GM23248 (cell line): ENCODE measurements around the gene TRAF3IP1. TPM values are rescaled to one million over a fixed set of nuclear protein-coding genes. Genes with fewer than 3 reads are reported as not detected.
A peak's percentile ranks its signal among the peaks of the same experiment; 100 is the strongest.

ENCODE experiments used
- DNase-seq: peaks from one replicate; pipeline ENCODE4 v3.0.0-alpha.2; 2015
- H2AFZ ChIP-seq: fragments of 200-600 bp; sonication (generic); 2 replicates; pipeline ENCODE4 v1.6.1; 2016; ENCODE audit warnings: antibody characterized with exemption
- H3F3A ChIP-seq: fragments of 200-600 bp; sonication (generic); 2 replicates; pipeline ENCODE4 v1.6.1; 2016; ENCODE audit warnings: mild to moderate bottlenecking, antibody characterized with exemption, mixed run types; ENCODE audit not compliant: insufficient read depth
- H3K27ac ChIP-seq: fragments of 200-600 bp; sonication (generic); 2 replicates; pipeline ENCODE4 v1.5.1; 2016; ENCODE audit warnings: mild to moderate bottlenecking
- H3K27me3 ChIP-seq: fragments of 200-600 bp; sonication (generic); replicated peaks from 2 replicates; pipeline ENCODE4 v1.6.1; 2016; ENCODE audit warnings: mild to moderate bottlenecking; ENCODE audit not compliant: insufficient read depth
- H3K36me3 ChIP-seq: fragments of 200-600 bp; sonication (generic); 2 replicates; pipeline ENCODE4 v1.6.1; 2016; ENCODE audit warnings: low read depth, mild to moderate bottlenecking
- H3K4me1 ChIP-seq: fragments of 200-600 bp; sonication (generic); 2 replicates; pipeline ENCODE4 v1.6.1; 2016; ENCODE audit warnings: mild to moderate bottlenecking; ENCODE audit not compliant: insufficient read depth
- H3K4me2 ChIP-seq: fragments of 200-600 bp; sonication (generic); one replicate; pipeline ENCODE4 v1.6.1; 2016; ENCODE audit warnings: mild to moderate bottlenecking; ENCODE audit not compliant: unreplicated experiment
- H3K4me3 ChIP-seq: fragments of 200-600 bp; sonication (generic); 2 replicates; pipeline ENCODE4 v1.5.1; 2016; ENCODE audit warnings: mild to moderate bottlenecking
- H3K79me2 ChIP-seq: fragments of 200-600 bp; sonication (generic); 2 replicates; pipeline ENCODE4 v1.6.1; 2016; ENCODE audit warnings: mild to moderate bottlenecking; ENCODE audit not compliant: insufficient read depth
- H3K9ac ChIP-seq: fragments of 200-600 bp; sonication (generic); 2 replicates; pipeline ENCODE4 v1.6.1; 2016; ENCODE audit warnings: mild to moderate bottlenecking
- H3K9me2 ChIP-seq: fragments of 200-600 bp; sonication (generic); 2 replicates; pipeline ENCODE4 v1.6.1; 2016; ENCODE audit warnings: mixed run types, mild to moderate bottlenecking, moderate library complexity; ENCODE audit not compliant: insufficient read depth
- H3K9me3 ChIP-seq: fragments of 200-600 bp; sonication (generic); one replicate; pipeline ENCODE4 v1.6.1; 2017; ENCODE audit warnings: low read depth
- H4K20me1 ChIP-seq: fragments of 200-600 bp; sonication (generic); 2 replicates; pipeline ENCODE4 v1.6.0; 2016; ENCODE audit not compliant: insufficient read depth
- EZH2 ChIP-seq: fragments of 200-600 bp; sonication (generic); IDR thresholded peaks from 2 replicates; pipeline ENCODE4 v1.6.1; 2018; ENCODE audit warnings: antibody characterized with exemption, mild to moderate bottlenecking; ENCODE audit not compliant: insufficient read depth, poor library complexity, severe bottlenecking
- EZH2phosphoT487 ChIP-seq: fragments of 200-600 bp; sonication (generic); IDR thresholded peaks from 2 replicates; pipeline ENCODE4 v1.6.1; 2018; ENCODE audit warnings: antibody characterized with exemption, moderate library complexity, mild to moderate bottlenecking, low read depth; ENCODE audit not compliant: insufficient read depth
- WGBS, 2 experiments: methylation state at CpG; one replicate each; pipeline ENCODE4 v1.1.6; 2015 to 2017; ENCODE audit warnings: low lambda C conversion rate in 2 of 2, low coverage in 1 of 2; ENCODE audit errors: missing lambda C conversion rate in 2 of 2; 5-methylcytosine and 5-hydroxymethylcytosine counted together
- in situ Hi-C: fragments of 300-500 bp; cut with MboI; formaldehyde crosslinking; loops from 2 replicates; pipeline ENCODE4 v1.15.0; 2020
- polyA plus RNA-seq: library from polyadenylated mRNA; unstranded; fragments of >200 nt; fragmentation: Nextera tagmentation; extraction: Ambion mirVana; gene quantifications from 2 replicates; pipeline ENCODE4 v1.2.1, GENCODE V29; 2016
- total RNA-seq: library from RNA; depleted of rRNA; stranded (reverse); fragments of >200 nt; shearing (Covaris generic); gene quantifications from 2 replicates; pipeline ENCODE4 v1.2.3, GENCODE V29; 2014

Gene TRAF3IP1
- total and polyA plus RNA-seq, 2 experiments from 2014 or later = 9.5 to 10.6 TPM

GRCh38 chr2:238378230-238379095 lies 58.1 kb downstream of the TRAF3IP1 start:
- Histone ChIP-seq H3K9ac (no peak overlapping the region), H3K4me2 (no peak overlapping the region), H3K9me3 (no peaks in the 10 kb centered on the region), H3K9me2 (no peaks in the 10 kb centered on the region), H3K4me1 (peaks cover 13% of the 10 kb centered on the region), H3K27ac (no peak overlapping the region), H2AFZ (no peak overlapping the region), H3K36me3 (no peaks in the 10 kb centered on the region; the same call in 1 of the 2 replicates), H3K4me3 (no peak overlapping the region), H3K79me2 (peaks cover 12% of the 10 kb centered on the region; the same call in 1 of the 2 replicates), H4K20me1 (no peaks in the 10 kb centered on the region), H3F3A (no peaks in the 10 kb centered on the region), H3K27me3 (no peaks in the 10 kb centered on the region)
- no peak for DNase-seq
- WGBS, 2 experiments = 95% methylated on average over 11 of the region's 11 CpGs
- in situ Hi-C loops = no loop called here
- TF ChIP-seq EZH2 (no peak), EZH2phosphoT487 (no peak)

GRCh38 chr2:238379096-238379810 lies 58.9 kb downstream of the TRAF3IP1 start:
- Histone ChIP-seq H3K4me2 (no peak overlapping the region), H3K36me3 (no peaks in the 10 kb centered on the region; the same call in 1 of the 2 replicates), H4K20me1 (no peaks in the 10 kb centered on the region), H3K27ac (no peak overlapping the region), H3K9me2 (no peaks in the 10 kb centered on the region), H3K27me3 (no peaks in the 10 kb centered on the region), H3K4me1 (peaks cover 13% of the 10 kb centered on the region), H2AFZ (no peak overlapping the region), H3F3A (no peaks in the 10 kb centered on the region), H3K79me2 (peaks cover 12% of the 10 kb centered on the region; the same call in 1 of the 2 replicates), H3K9me3 (no peaks in the 10 kb centered on the region), H3K4me3 (no peak overlapping the region), H3K9ac (no peak overlapping the region)
- peak; percentile 32 for DNase-seq
- TF ChIP-seq EZH2phosphoT487 = no peak
- TF ChIP-seq EZH2 = no peak
- in situ Hi-C loops = no loop called here
- 80 to 83% methylated on average over 15 of the region's 15 CpGs for WGBS, 2 experiments

- no peaks in the 10 kb centered on the region for H3K9me2 ChIP-seq
- H3F3A ChIP-seq = no peaks in the 10 kb centered on the region
- H3K36me3 ChIP-seq = no peaks in the 10 kb centered on the region; the same call in 1 of the 2 replicates
- no peak overlapping the region for H3K27ac ChIP-seq
- H3K9ac ChIP-seq = no peak overlapping the region
- peaks cover 13% of the 10 kb centered on the region for H3K4me1 ChIP-seq
- no peaks in the 10 kb centered on the region for H3K9me3 ChIP-seq
- H3K27me3 ChIP-seq = no peaks in the 10 kb centered on the region
- in situ Hi-C loops = no loop called here
- no peak overlapping the region for H3K4me2 ChIP-seq
- H3K79me2 ChIP-seq = 0 out of 2 replicates have a peak, but pooled peaks cover 3% of the 10 kb centered on the region
- 94 to 95% methylated on average over 7 of the region's 7 CpGs for WGBS, 2 experiments
- no peaks in the 10 kb centered on the region for H4K20me1 ChIP-seq
- no peak for DNase-seq
- H2AFZ ChIP-seq = no peak overlapping the region
- H3K4me3 ChIP-seq = no peak overlapping the region
- TF ChIP-seq EZH2 (no peak), EZH2phosphoT487 (no peak)
Measured at GRCh38 chr2:238380336-238380735, 60.0 kb downstream of the TRAF3IP1 start.

GRCh38 chr2:238380785-238381184 lies 60.5 kb downstream of the TRAF3IP1 start:
- Histone ChIP-seq H4K20me1 (no peaks in the 10 kb centered on the region), H3K9me3 (no peaks in the 10 kb centered on the region), H2AFZ (no peak overlapping the region), H3K27me3 (no peaks in the 10 kb centered on the region), H3K27ac (no peak overlapping the region), H3K36me3 (no peaks in the 10 kb centered on the region; the same call in 1 of the 2 replicates), H3K4me3 (no peak overlapping the region), H3F3A (no peaks in the 10 kb centered on the region), H3K4me1 (peaks cover 13% of the 10 kb centered on the region), H3K9me2 (no peaks in the 10 kb centered on the region), H3K79me2 (0 out of 2 replicates have a peak, but pooled peaks cover 3% of the 10 kb centered on the region), H3K4me2 (no peak overlapping the region), H3K9ac (no peak overlapping the region)
- in situ Hi-C loops = no loop called here
- WGBS, 2 experiments = 87 to 95% methylated on average over 1 of the region's 1 CpG
- DNase-seq = peak; percentile 70
- TF ChIP-seq EZH2 (no peak), EZH2phosphoT487 (no peak)
